Stomach (tissue), 4 donors: ENCODE data around the gene GGT7.
"Not testable (repeated sequence)": the region's sequence is repeated elsewhere in the genome, so short reads cannot be mapped to it uniquely, and the experiment has no call there.

Experiments used
- CTCF ChIP-seq, 7 experiments: fragments of 450-650 bp in 4 of 7; fragments of 200-600 bp in 3 of 7; sonication (generic) in 3 of 7; IDR thresholded peaks; one replicate each; pipeline ENCODE4 v1.5.1; 2016 to 2019; ENCODE audit warnings: antibody characterized with exemption in 7 of 7, control low read depth in 2 of 7, mild to moderate bottlenecking in 1 of 7
- POLR2A ChIP-seq, 4 donors: fragments of 450-650 bp; IDR thresholded peaks; one replicate each; pipeline ENCODE4 v1.6.1; 2016; ENCODE audit warnings: antibody characterized with exemption in 4 of 4, control low read depth in 2 of 4, mild to moderate bottlenecking in 1 of 4, moderate library complexity in 1 of 4

GRCh38 chr20:34898731-34899130, 26.1 kb upstream of the GGT7 start:
- not testable (repeated sequence) for TF ChIP-seq POLR2A, CTCF (IDR thresholded peaks at IDR 0.05)
